Activated CD8-positive, alpha-beta T cell treated with anti-CD3 and anti-CD28 coated beads for 36 hours (primary cell): ENCODE results near the gene RNF130. TPM values are rescaled to one million over a fixed set of nuclear protein-coding genes. Genes with fewer than 3 reads are reported as not detected.

ENCODE experiments used
- ATAC-seq: fragments of 200-7000 bp; cut with Tn5 transposase; one replicate; pipeline ENCODE4 v1.10.0; 2021; ENCODE audit warnings: mild to moderate bottlenecking, moderate library complexity
- CTCF ChIA-PET: fragments of 350-600 bp; sonication (Branson Sonifier 250); formaldehyde crosslinking; loops from one replicate; lab custom pipeline; 2021; ENCODE audit warnings: antibody characterized with exemption; lab: Charles Lee
- POLR2A ChIA-PET: fragments of 350-600 bp; sonication (Branson Sonifier 250); formaldehyde crosslinking; loops from one replicate; lab custom pipeline; 2021; ENCODE audit warnings: antibody characterized with exemption; lab: Charles Lee
- DNase-seq: peaks from one replicate; pipeline ENCODE4 v3.0.0-alpha.2; 2020
- H3K27ac Mint-ChIP-seq: one replicate; pipeline ENCODE4 v1.8.0; 2021; ENCODE audit warnings: mild to moderate bottlenecking, mixed read lengths
- H3K27me3 Mint-ChIP-seq: one replicate; pipeline ENCODE4 v1.8.0; 2021; ENCODE audit warnings: mixed read lengths
- H3K36me3 Mint-ChIP-seq: one replicate; pipeline ENCODE4 v1.8.0; 2021; ENCODE audit warnings: low read depth, mixed read lengths
- H3K4me1 Mint-ChIP-seq: one replicate; pipeline ENCODE4 v1.8.0; 2021; ENCODE audit warnings: low read depth, mixed read lengths
- H3K4me3 Mint-ChIP-seq: one replicate; pipeline ENCODE4 v1.8.0; 2021; ENCODE audit warnings: mild to moderate bottlenecking, moderate library complexity, mixed read lengths
- H3K9me3 Mint-ChIP-seq: one replicate; pipeline ENCODE4 v1.8.0; 2021; ENCODE audit warnings: mixed read lengths
- intact Hi-C: fragments of 100-400 bp; cut with micrococcal nuclease; formaldehyde crosslinking; loops from one replicate; pipeline ENCODE4 v1.10.0; 2022
- total RNA-seq, 2 experiments: library from RNA; stranded (reverse); gene quantifications; one replicate each; pipeline ENCODE4 v1.2.3, GENCODE V29; 2021
- TF ChIP-seq, protein P1 (sequence below): fragments of 200-600 bp; IDR thresholded peaks from one replicate; pipeline ENCODE4 v1.8.0; 2022; ENCODE audit warnings: antibody characterized with exemption, mild to moderate bottlenecking

Gene RNF130
- total RNA-seq, 2 experiments from 2014 or later: 10.1 to 10.6 TPM

DNA sequence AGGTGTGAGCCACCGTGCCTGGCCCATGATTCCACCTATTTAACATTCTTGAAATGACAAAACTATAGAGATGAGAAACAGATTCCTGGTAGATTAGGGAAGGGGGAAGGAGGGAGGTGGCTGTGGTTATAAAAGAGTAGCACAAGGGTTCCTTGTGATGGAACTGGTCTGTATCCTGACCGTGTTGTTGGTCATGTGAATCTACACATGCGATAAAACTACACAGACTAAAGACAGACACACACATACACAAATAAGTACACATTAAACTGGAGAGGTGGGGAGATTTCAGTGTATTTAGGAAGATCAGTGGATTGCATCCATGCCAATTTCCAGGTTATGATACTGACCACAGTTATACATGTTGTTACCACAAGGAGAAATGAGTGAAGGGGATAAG lies 60.9 kb downstream of the RNF130 start:
- no peaks in the 10 kb centered on the region for H3K9me3 Mint-ChIP-seq
- H3K27ac Mint-ChIP-seq: no peak overlapping the region
- H3K4me1 Mint-ChIP-seq: peaks cover 25% of the 10 kb centered on the region
- CTCF ChIA-PET: no interaction called here
- peaks cover 3% of the 10 kb centered on the region for H3K36me3 Mint-ChIP-seq
- POLR2A ChIA-PET: no interaction called here
- intact Hi-C loops: no loop called here
- DNase-seq: no peak
- TF ChIP-seq, protein P1, sequence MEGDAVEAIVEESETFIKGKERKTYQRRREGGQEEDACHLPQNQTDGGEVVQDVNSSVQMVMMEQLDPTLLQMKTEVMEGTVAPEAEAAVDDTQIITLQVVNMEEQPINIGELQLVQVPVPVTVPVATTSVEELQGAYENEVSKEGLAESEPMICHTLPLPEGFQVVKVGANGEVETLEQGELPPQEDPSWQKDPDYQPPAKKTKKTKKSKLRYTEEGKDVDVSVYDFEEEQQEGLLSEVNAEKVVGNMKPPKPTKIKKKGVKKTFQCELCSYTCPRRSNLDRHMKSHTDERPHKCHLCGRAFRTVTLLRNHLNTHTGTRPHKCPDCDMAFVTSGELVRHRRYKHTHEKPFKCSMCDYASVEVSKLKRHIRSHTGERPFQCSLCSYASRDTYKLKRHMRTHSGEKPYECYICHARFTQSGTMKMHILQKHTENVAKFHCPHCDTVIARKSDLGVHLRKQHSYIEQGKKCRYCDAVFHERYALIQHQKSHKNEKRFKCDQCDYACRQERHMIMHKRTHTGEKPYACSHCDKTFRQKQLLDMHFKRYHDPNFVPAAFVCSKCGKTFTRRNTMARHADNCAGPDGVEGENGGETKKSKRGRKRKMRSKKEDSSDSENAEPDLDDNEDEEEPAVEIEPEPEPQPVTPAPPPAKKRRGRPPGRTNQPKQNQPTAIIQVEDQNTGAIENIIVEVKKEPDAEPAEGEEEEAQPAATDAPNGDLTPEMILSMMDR: no peak
- no peak for ATAC-seq
- no peak overlapping the region for H3K4me3 Mint-ChIP-seq
- H3K27me3 Mint-ChIP-seq: no peaks in the 10 kb centered on the region

DNA sequence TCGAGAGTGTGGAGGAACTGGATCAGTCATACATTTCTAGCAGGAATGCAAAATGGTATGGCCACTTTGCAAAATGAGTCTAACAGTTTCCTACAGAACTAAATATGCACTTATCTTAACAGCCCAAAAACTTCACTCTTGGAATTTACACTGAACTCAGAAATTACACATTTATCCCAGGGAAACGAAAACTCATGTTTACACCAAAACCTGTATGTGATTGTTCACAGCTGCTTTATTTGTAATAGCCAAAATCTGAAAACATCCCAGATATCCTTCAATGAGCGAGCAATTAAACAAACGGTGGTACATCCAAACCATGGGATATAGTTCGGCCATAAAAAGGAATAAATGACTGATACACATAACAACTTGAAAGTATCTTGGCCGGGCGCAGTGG lies 62.0 kb downstream of the RNF130 start:
- intact Hi-C loops: no loop called here
- TF ChIP-seq, protein P1: no peak
- Mint-ChIP-seq H3K36me3 (peaks cover 3% of the 10 kb centered on the region), H3K4me3 (no peak overlapping the region), H3K27me3 (no peaks in the 10 kb centered on the region), H3K4me1 (peaks cover 27% of the 10 kb centered on the region), H3K9me3 (no peaks in the 10 kb centered on the region), H3K27ac (no peak overlapping the region)
- ChIA-PET POLR2A (no interaction called here), CTCF (no interaction called here)
- DNase-seq (no peak), ATAC-seq (no peak)

DNA sequence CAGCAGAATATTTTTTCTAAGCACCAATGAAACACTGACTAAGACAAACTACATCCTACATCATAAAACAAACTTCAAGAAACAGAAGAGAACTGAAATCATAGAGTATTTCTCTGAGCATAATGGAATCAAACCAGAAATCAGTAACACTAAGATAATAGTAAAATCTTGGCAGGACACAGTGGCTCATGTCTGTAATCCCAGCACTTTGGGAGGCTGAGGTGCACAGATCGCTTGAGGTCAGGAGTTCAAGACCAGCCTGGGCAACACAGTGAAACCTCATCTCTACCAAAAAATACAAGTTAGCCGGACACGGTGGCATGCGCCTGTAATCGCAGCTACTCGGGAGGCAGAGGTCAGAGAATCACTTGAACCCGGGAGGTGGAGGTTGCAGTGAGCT lies 63.1 kb downstream of the RNF130 start:
- POLR2A ChIA-PET: no interaction called here
- Mint-ChIP-seq H3K9me3 (no peaks in the 10 kb centered on the region), H3K36me3 (peaks cover 3% of the 10 kb centered on the region), H3K27ac (no peak overlapping the region), H3K27me3 (no peaks in the 10 kb centered on the region), H3K4me1 (peaks cover 27% of the 10 kb centered on the region), H3K4me3 (no peak overlapping the region)
- CTCF ChIA-PET: no interaction called here
- DNase-seq: no peak
- intact Hi-C loops: no loop called here
- TF ChIP-seq, protein P1: no peak
- ATAC-seq: no peak

DNA sequence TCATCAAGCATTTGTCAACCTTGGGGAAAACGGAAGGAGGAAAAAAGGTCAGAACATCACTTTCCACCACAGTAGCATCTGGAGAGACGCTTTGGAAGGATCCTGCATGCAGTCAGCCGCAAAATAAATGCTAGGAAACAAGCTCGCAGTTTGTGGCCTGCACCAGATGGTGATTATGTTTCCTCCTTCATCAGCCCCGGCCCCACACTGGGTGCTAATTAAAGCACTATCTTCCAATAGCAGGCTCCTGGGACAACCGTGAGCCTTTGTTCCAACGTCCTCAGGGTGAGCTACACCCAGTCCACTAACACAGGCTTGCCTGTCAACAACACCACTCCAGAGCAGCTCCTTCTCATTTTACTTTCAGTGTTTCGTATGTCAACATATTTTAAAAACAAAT lies 64.0 kb downstream of the RNF130 start:
- CTCF ChIA-PET: no interaction called here
- POLR2A ChIA-PET: interaction anchor here (0.5 kb wide), 1 partner anchor 853 kb away, joined by 3 read pairs; no protein-coding TSS in a partner anchor

DNA sequence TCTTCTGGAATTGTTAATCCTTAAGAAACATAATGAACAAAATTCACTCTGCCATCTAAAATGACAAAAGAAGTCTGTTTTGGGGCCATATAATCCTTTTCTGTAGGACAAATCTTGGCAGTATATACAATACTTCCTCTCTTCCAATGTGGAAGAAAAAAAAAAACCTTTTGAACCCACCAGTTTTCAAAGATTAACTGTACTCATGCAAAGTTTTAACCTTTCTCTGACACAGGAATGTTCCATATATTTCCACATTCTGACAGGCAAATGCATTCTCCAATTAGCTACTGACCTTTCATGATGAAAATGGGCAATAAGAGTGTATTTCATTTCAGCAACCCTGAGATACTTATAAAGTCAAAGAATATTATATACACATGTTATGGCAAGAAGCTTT lies 65.4 kb downstream of the RNF130 start:
- intact Hi-C loops: no loop called here
- no peak overlapping the region for H3K4me3 Mint-ChIP-seq
- H3K4me1 Mint-ChIP-seq: peaks cover 27% of the 10 kb centered on the region
- ChIA-PET POLR2A (no interaction called here), CTCF (interaction anchor here (1.0 kb wide), 1 partner anchor 84 kb away, joined by 3 read pairs; no protein-coding TSS in a partner anchor)
- H3K36me3 Mint-ChIP-seq: peaks cover 3% of the 10 kb centered on the region
- no peaks in the 10 kb centered on the region for H3K27me3 Mint-ChIP-seq
- H3K27ac Mint-ChIP-seq: no peak overlapping the region
- TF ChIP-seq, protein P1: no peak
- no peaks in the 10 kb centered on the region for H3K9me3 Mint-ChIP-seq
- DNase-seq (no peak), ATAC-seq (no peak)

More for the DNA sequence above, 64.0 kb downstream of the RNF130 start:
- peaks cover 3% of the 10 kb centered on the region for H3K36me3 Mint-ChIP-seq
- TF ChIP-seq, protein P1: no peak
- no peak for ATAC-seq
- no peak for DNase-seq
- H3K27me3 Mint-ChIP-seq: no peaks in the 10 kb centered on the region
- peaks cover 27% of the 10 kb centered on the region for H3K4me1 Mint-ChIP-seq
- no peak overlapping the region for H3K27ac Mint-ChIP-seq
- no peaks in the 10 kb centered on the region for H3K9me3 Mint-ChIP-seq
- H3K4me3 Mint-ChIP-seq: no peak overlapping the region
- intact Hi-C loops: no loop called here
